HG03066 (cell line): ENCODE measurements around the gene MARCKSL1.
"Not testable (repeated sequence)": the region's sequence is repeated elsewhere in the genome, so short reads cannot be mapped to it uniquely, and the experiment has no call there.

Experiments used
- ATAC-seq: cut with Tn5 transposase; IDR thresholded peaks from one replicate; pipeline ENCODE4 v1.9.1; 2021; ENCODE audit warnings: low read depth; ENCODE audit not compliant: unreplicated experiment

The MARCKSL1 gene, protein sequence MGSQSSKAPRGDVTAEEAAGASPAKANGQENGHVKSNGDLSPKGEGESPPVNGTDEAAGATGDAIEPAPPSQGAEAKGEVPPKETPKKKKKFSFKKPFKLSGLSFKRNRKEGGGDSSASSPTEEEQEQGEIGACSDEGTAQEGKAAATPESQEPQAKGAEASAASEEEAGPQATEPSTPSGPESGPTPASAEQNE

DNA sequence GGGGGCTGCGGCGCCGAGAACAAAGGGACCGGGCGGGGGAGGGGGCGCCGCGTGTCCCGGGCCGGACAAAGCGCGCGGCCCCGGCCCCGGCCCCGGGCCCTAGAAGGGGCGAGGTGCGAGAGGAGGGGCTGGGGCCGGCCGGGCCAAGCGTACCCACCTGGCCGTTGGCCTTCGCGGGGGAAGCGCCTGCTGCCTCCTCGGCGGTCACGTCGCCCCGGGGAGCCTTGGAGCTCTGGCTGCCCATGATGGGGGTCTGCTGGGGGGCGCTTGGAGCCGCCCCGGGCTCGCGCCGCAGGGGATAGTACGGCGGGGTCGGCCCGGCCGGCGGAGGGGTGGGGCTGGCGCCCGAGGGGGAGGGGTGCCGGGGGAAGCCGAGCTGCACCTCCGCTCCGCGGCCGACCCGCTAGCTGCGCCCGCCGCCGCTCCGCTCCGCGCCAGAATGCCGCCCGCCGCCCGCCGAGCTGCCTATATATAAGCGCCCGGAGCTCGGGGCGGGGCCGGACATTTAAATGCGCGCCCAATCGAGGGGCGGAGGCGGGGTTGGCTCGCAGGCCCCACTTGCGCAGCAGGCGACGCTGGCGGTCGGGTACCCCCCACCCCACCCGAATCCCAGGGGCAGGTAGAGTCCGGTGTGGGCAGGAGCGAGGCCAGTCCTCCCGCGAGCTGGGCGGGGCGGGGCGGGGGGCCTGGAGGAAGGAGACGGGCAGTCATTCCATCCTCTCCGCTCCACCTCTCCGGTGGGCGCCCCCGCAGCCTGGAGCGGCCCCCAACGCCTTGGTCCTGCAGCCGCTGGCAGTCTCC lies at the start of gene MARCKSL1:
TSS of gene MARCKSL1 (minus strand) at position 444 of the 801 bp plus-strand sequence. CDS start at position 244, 200 bp downstream.
- ATAC-seq: no peak

DNA sequence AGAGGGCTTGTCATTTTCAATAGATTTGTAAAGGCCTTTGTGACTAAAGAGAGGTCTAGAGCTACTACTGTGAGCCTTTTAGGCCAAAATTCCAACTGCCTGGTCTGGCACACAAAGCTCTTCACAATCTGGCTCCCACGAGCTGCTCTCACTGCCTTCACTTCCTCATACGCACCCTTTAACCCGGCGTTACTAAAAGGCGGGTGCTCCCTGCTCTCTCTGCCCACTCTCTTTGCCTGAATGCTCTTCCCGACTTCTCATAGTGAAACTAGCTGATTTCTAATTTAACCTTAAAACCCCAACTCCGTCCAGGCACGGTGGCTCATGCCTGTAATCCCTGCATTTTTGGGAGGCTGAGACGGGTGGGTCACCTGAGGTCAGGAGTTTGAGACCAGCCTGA lies 44.0 kb upstream of the MARCKSL1 start:
- ATAC-seq: no peak

DNA sequence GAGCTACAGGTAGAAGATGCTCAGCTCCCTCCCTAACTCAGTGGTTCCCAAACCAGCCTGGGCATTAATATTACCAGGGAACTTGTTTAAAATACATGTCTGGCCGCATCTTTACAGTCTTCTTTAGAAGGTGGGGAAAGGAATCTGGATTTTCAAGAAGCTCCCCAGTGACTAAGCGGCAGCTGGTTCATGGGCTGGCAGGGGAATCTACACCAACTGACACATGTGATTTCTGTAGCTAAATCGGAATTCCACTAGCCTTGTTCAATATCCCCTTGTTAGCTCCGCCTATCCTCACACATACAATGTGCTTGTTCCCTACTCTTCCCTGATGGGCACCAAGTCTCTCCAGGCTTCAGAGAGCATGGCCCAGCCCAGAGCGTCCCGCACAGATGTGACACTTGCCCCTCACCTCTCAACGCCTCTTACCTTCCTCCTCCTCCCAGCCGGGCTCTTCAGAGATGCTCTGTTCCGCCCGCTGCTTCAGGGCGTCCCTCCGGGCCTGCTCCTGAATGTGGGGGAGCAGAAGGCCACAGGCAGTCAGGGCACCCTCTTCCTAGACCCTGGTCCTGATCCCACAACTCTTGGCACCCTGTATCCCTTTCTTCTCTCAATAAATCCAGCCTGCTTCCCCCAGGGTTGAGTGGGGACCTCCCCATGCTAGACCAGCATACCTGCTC lies 41.6 kb upstream of the MARCKSL1 start:
- no peak for ATAC-seq

DNA sequence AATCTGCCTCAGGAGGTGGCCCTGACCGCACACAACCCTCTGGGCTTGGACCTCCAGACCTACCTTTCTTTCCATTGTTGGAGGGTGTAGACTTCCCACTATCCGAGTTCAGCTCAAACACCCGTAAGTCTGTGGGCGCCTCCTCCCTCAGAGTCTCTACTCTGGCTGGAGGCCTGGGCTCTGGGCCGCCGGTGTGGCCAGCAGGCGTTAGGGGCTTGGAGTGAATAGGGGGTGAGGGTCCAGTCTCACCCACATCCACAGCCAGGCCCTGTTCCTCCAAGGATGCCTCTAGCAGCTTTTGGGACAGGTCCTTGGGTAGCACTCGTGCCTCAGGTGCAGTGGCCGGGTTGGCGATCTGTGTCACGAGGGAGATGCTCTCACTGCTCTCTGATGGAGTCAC lies 40.2 kb upstream of the MARCKSL1 start:
- ATAC-seq: no peak

DNA sequence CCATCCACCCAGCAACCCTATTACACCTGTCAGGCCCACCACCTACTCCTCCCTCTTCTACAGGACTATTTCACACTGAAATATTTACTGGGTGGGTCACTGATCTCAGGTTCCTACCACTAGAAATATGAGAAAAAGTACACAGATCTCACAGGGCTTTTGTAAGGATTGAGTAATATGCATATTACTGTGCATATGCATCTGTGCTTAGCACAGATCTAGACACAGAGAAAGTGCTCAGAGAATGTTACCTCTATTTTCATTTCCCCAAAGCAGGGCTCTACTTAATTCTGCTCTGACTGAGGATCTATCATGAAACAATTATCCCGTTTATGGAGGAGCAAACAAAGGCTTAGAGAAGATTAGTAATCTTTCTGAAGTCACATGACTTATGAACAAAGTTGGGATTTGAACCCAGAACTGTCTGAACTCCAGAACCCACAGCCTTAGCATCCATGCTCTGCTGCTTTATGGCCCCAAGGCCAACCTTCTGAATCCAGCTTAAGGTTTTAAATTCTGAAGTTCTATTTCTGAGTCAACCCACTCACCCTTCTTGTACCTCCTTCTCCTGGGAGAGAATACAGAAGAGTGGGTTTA lies 38.1 kb upstream of the MARCKSL1 start:
- no peak for ATAC-seq

DNA sequence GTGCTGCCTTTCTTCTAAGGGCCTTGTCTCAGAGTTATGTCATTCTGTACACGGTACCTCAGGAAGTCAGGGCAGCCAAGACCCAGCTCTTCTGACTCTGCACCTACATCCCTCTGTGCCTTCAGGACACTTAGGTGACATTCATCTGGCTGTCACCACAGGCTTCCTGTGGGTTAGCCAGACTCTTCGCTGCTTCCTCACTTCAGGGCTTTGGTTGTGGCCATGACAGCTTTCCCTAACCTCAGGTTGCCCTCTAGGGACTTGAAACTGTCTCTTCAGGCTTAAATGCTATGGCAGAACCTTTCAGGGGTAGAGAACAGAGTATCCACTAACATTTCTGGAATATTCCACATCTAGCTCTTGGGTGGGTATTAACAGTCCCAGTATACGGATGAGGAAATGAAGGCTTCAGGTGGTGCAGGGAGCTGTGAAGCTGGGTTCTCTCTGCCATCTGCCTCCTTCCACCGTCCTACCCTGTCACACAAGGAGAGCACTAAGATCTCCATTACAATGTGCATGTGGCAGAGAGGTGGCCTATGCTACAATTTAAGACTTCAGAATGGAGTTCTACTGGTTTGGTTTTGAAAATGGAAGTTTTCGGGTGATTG lies 36.2 kb upstream of the MARCKSL1 start:
- no peak for ATAC-seq

DNA sequence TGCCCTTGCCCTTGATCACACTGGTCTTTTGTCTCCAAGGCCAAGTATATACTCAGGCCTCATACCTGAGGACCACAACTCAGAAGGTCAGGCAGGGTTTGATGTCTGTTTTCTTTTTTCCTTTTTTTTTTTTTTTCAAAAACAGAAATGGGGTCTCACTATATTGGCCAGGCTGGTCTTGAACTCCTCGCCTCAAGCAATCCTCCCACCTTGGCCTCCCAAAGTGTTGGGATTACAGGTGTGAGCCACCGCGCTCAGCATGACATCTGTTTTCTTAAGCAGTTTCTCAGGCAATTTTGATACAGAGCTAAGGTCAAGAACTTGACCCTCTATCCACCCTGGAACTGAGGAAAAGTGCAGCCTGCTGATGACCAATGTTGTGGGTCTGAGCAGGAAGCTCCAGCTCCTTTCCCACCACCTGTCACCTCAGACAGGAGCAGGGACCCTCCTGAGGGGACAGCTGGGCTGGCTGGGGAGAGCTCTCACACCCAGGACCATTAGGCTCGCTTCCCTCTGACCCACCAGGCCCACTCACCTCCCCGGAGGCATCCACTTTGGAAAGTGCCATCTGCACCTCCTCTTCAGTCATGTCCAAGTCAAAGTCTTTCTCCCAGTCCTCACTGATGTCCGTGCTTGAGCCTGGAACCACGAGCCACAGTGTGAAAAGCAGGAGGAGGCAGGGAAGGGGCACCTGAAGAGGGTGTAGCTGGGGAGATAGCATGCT lies 32.0 kb upstream of the MARCKSL1 start:
- ATAC-seq: no peak

DNA sequence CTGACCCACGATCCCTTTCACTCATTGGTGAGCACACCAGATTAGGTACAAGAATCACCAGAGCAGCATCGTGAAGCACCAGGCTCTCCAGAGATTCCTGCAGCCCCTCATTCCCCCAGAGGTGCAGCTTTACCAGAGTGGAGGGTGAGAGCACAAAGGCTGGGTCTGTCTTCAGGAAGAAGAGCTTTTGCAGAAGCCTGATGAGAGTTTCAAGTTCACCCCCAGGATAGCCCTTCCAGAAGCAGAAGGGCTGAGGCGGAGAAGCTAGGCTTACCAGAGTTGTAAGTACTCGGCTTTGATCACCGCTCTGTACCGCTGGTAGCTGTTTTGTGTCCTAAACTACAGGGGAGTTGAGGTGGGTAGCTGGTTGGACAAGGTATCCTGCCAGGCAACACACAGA lies 29.4 kb upstream of the MARCKSL1 start:
- no peak for ATAC-seq

DNA sequence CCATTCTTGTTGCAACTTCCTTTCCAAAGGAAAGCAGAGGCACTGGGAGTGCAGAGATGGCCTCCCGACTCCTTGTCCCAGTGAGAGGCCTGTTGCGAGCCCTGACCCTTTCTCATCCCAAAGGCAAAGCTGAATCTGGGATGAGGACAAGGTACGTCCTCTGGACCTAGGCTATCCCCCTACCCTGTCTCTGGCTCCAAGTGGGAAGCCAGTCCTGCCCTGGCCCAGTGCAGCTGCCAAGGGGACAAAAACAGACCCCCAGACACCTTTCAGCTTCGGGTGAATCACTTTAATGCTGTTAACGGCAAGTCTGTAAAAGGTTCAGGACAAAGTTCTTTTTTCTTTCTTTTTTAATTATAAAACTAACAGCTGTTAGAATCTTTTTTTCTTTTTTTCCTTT lies 28.8 kb upstream of the MARCKSL1 start:
- no peak for ATAC-seq

DNA sequence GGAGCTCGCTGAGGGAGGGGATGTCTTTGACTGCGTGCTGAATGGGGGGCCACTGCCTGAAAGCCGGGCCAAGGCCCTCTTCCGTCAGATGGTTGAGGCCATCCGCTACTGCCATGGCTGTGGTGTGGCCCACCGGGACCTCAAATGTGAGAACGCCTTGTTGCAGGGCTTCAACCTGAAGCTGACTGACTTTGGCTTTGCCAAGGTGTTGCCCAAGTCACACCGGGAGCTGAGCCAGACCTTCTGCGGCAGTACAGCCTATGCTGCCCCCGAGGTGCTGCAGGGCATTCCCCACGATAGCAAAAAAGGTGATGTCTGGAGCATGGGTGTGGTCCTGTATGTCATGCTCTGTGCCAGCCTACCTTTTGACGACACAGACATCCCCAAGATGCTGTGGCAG lies 27.7 kb upstream of the MARCKSL1 start:
- no peak for ATAC-seq

DNA sequence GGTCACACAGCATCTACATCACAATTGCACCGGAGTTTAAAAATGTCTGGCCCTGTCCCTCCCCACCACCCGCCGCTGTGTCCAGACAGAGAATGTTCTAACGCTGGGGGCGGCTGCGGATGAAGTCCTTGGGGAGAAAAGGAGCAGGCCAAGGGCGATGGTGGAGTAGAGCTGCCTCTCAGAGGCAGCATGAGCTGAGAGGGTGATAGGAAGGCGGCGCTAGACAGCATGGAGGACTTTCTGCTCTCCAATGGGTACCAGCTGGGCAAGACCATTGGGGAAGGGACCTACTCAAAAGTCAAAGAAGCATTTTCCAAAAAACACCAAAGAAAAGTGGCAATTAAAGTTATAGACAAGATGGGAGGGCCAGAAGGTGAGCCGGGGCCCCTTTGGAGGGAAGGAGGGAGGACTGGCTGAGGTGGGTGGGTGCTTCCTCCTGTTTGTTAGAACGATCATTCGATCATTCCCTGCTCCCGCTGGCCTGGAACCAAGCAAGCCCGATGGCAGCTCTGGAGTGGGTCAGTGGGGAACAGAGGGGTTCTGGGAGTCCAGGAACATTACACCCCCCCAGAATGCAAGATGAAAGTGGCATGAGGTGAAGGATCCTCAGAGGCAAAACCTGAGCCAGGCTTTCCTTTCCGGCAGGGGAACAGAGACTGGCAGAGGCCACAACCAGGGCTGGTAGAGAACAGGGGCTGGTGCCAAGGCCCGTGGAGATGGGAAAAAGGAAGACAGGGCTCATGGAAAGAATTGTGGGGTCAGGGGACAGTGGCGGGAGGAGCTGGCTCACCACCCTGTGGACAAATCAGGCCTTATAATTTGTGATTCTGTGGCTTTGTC lies 26.7 kb upstream of the MARCKSL1 start, which contains the start of the genes FAM229A and TSSK3:
TSS of gene FAM229A (minus strand) at position 12 of the 840 bp plus-strand sequence. CDS start 394 bp downstream, outside the sequence.
TSS of gene TSSK3 (plus strand) at position 66 of the 840 bp plus-strand sequence. CDS start at position 229, 163 bp downstream.
- ATAC-seq: no peak

DNA sequence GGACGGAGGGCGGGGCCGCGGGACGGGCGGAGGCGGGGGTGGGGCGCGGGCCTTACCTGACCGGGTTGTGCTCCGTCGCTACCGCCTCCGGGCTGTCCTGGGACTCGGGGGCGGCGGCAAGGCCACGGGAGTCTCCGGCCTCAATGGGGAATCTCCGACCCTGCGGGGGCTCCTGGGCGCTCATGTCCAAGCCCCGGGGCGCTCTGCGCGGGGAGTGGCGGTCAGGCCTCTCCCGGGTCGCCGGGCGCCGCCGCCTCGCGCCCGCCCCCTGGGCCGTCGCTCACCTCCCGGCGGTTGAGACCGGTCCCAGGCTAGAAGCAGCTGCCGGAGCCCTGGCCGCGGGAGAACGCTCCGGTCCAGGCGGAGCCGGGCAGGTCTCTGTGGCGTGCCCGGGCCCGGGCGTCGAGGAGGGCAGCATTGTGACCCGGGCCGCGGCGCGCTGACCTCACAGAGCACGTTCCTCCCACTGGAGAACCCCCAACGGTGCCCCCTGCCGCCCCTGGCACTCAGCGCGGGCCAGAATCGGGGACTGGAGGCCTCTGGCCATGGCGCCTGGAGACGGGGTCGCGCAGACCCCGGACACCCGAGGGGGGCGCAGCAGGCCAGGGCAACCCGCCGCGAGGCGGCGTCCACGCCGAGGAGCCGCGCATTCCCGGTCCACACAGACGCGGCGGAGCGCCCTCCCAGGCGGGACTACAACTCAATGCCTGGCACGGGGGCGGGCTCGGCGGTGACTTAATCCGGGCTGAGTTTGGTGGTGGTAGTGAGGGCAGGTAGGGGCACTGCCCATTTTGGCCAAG lies 25.8 kb upstream of the MARCKSL1 start:
- ATAC-seq: no peak

DNA sequence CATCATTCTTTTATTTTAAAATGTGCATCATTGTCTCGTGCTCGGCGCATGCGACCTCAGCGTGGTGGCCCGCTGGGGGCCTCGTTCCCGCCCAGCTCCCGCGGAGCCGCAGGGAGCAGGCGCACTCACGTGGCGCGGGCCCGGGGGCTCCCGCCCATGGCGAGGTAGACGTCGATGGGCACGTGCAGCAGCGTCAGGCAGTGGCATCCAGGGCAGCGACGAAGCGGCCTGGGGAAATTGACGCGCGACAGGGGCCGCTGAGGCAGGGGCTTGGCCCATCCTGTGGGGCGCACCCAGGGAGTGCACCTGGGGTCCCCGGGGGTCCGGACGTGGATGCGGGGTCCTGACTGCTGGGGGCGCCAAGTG lies 25.3 kb upstream of the MARCKSL1 start:
- ATAC-seq: no peak

DNA sequence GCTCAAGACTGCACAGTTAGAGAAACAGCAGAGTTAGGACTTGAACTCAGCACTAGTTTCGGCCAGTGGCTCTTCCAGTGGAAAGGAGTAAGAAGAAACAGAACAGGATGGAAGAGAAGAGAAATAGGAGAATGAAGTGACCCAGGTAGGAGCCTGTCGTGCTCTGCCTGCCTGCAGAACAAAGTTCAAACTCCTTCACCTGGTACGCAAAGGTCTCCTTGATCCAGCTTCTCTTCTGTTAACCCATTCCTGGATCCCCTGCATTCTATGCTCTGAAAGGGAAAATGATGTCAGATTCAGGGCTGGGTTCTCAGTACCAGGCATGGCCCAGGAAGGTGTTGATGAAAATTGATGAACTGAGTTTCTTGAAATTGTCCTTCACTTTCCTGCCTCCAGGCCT lies 22.4 kb upstream of the MARCKSL1 start:
- no peak for ATAC-seq

DNA sequence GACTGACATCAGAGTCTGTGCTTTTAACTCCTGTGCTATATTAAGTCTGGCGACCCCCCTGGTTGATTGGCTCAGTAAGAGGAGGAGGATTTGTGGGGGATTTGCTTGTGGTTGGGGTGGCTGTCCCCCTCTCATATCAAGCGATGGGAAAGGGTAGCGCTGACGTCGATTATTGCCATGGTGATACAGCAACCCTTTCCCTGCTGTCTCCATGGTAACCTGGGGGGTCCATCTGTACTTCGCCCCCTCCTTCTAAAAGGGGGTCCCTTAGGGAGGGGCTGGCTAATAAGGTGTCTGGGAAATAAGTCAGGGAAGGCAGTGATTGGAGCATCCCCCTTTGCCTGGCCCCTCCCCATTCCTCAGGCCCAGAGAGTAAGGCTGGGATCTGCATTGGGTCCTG lies 21.6 kb upstream of the MARCKSL1 start:
- no peak for ATAC-seq

DNA sequence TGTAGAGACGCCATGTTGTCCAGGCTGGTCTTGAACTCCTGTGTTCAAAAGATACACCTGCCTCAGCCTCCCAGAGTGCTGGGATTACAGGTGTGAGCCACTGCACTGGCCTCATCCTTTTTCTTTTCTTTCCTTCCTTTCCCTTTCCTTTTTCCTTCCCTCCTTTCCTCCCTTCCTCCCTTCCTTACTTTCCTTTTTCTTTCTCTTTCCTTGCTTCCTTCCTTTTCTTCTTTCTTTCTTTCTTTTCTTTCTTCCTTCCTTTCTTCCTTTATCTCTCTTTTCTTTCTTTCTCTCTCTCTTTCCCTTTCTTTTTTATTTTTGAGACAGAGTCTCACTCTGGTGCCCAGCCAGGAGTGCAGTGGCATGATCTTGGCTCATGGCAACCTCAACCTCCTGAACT lies 20.4 kb upstream of the MARCKSL1 start:
- ATAC-seq: no peak

DNA sequence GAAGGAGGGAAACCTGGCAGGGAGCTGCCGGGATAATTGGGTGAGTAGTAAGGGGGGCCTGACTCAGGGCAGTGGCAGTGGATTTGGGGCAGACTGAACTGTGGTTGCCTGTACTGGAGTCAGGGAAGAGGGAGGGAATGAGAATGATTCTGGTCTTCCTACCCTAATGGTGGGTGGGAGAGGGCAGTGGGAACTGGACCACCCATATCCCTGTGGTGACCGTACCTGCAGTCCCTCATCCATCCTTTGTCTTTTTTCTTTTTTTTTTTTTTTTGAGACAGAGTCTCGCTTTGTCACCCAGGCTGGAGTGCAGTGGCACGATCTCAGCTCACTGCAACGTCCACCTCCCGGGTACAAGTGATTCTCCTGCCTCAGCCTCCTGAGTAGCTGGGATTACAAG lies 19.7 kb upstream of the MARCKSL1 start:
- not testable (repeated sequence) for ATAC-seq

DNA sequence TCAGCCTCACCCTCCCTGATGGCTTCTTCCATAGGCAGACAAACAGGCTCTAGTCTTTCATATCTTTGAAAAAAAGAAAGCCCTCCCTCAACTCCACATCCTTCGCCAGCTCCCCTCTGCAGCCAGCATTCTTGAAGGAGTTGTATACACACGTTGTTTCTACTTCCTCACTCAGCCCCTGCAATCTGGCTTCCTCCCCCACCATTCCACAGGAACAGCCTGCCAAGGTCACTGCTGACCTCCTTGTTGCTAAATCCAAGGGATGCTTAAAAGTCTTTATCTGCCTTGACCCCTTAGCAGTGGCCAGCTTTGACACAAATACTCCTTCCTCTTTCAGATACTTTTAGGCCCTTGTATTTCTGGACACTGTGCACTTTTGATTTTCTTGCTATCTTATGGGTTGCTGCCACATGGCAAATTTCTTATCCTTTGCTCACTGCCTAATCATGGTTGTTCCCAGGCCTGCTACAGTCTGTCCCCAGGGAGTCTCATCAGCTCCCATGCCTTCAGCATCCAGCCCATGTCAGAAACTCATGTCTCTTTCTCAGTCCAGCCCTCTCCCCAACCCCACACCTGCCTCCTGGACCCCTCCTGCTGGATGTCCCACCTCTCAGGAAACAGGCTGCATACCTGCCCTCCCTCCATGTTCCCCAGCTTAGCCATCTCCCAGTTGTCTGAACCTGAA lies 18.0 kb upstream of the MARCKSL1 start:
- ATAC-seq: no peak
